ENCODE data around the gene CDH4.

DNA sequence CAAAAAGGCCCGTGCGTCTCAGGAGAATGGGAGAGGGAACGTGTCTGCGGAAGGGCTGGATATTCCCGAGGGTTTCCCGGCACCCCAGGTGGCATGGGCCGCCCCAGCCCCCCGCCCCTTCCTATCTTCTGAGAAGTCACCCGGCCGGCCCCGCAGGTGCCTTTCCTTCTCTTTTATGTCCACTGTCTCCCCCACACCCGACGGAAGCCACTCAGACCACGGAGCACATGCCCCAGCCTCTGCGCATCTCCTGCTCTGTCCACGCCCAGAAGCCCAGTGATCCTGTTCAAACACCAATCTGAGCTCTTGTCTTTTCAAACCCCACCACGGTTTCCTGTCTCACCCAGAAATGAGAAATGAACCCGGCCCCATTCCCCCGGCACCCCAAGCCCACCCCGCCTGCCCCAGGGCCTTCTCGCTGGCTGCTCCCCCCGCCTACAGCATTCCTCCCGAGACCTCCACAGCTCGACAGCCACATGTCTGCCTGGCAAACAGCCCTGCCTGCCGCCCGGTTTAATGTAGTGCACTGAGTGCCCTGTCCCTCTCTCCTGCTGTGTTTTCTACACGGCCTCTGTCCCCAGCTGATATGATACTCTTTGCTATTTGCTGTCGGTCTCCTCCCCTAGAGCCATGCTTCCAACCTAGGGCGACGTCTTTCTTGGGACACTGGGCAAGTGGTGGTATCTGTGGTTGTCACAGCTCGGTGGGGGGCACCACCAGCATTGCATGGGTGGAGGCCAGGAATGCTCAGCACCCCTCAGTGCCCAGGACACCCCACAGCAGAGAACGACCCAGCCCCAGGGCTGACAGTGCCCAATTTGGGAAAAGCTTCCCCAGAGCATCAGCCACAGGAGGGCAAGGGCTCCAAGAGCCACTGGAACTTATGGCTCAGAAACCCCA, 630.9 kb downstream of the CDH4 start:
- TF ChIP-seq CREM (IDR thresholded peaks at IDR 0.05; ENCODE audit: low read depth) (no peak), EGR1 (conservative IDR thresholded peaks at IDR 0.05) (no peak)
- TF ChIP-seq, protein P1, sequence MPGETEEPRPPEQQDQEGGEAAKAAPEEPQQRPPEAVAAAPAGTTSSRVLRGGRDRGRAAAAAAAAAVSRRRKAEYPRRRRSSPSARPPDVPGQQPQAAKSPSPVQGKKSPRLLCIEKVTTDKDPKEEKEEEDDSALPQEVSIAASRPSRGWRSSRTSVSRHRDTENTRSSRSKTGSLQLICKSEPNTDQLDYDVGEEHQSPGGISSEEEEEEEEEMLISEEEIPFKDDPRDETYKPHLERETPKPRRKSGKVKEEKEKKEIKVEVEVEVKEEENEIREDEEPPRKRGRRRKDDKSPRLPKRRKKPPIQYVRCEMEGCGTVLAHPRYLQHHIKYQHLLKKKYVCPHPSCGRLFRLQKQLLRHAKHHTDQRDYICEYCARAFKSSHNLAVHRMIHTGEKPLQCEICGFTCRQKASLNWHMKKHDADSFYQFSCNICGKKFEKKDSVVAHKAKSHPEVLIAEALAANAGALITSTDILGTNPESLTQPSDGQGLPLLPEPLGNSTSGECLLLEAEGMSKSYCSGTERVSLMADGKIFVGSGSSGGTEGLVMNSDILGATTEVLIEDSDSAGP (CRISPR knock-in tag; IDR thresholded peaks at IDR 0.05), result no peak
